DND-41 (cell line): ENCODE measurements around the gene EIPR1.

Source experiments
- ATAC-seq: fragments of 200-7000 bp; cut with Tn5 transposase; 3 replicates; pipeline ENCODE4 v1.9.1; 2021; ENCODE audit warnings: low read depth; ENCODE audit not compliant: insufficient read depth
- DNase-seq: peaks from one replicate; pipeline ENCODE4 v3.0.0-alpha.2; 2020
- H2AFZ ChIP-seq: 2 replicates; pipeline ENCODE4 v1.6.0; 2012; ENCODE audit warnings: low read depth, low read length
- H3K27ac ChIP-seq: 2 replicates; pipeline ENCODE4 v1.5.1; 2012; ENCODE audit warnings: low read length, inconsistent platforms
- H3K27me3 ChIP-seq: fragments of 200-600 bp; sonication (generic); 2 replicates; pipeline ENCODE4 v1.6.0; 2012; ENCODE audit warnings: low read length, mild to moderate bottlenecking, inconsistent platforms; ENCODE audit not compliant: insufficient read depth, poor library complexity
- H3K36me3 ChIP-seq: 2 replicates; pipeline ENCODE4 v1.5.1; 2012; ENCODE audit warnings: low read length, inconsistent platforms; ENCODE audit not compliant: insufficient read depth
- H3K4me1 ChIP-seq: 2 replicates; pipeline ENCODE4 v1.5.1; 2012; ENCODE audit warnings: mild to moderate bottlenecking, low read length; ENCODE audit not compliant: insufficient read depth
- H3K4me2 ChIP-seq: 2 replicates; pipeline ENCODE4 v1.6.0; 2012; ENCODE audit warnings: mild to moderate bottlenecking, moderate library complexity, low read length, inconsistent platforms; ENCODE audit not compliant: insufficient read depth
- H3K4me3 ChIP-seq, 2 experiments: fragments of 200-600 bp in 1 of 2; shearing (Covaris generic) in 1 of 2; 2 replicates each; pipeline ENCODE4 v1.5.1; 2012 to 2016; ENCODE audit warnings: inconsistent platforms in 2 of 2, low read length in 2 of 2, mild to moderate bottlenecking in 2 of 2, low read depth in 1 of 2, moderate library complexity in 1 of 2
- H3K79me2 ChIP-seq: 2 replicates; pipeline ENCODE4 v1.6.0; 2012; ENCODE audit warnings: low read length, inconsistent platforms; ENCODE audit not compliant: insufficient read depth
- H3K9ac ChIP-seq: 2 replicates; pipeline ENCODE4 v1.6.0; 2012; ENCODE audit warnings: low read depth, mild to moderate bottlenecking, inconsistent platforms, low read length, moderate library complexity
- H3K9me3 ChIP-seq: 2 replicates; pipeline ENCODE4 v1.5.1; 2012; ENCODE audit warnings: low read length, moderate library complexity, mild to moderate bottlenecking, inconsistent platforms; ENCODE audit not compliant: insufficient read depth, severe bottlenecking
- H4K20me1 ChIP-seq: 2 replicates; pipeline ENCODE4 v1.6.0; 2012; ENCODE audit warnings: low read length; ENCODE audit not compliant: insufficient read depth
- EZH2 ChIP-seq: IDR thresholded peaks from 3 replicates; pipeline ENCODE4 v1.6.1; 2012; ENCODE audit warnings: borderline replicate concordance, low read depth, mild to moderate bottlenecking, moderate library complexity, low read length, inconsistent platforms; ENCODE audit not compliant: severe bottlenecking
- TF ChIP-seq, protein P1 (sequence below): IDR thresholded peaks from 2 replicates; pipeline ENCODE4 v1.5.1; 2012; ENCODE audit warnings: borderline replicate concordance, low read length, moderate library complexity, mild to moderate bottlenecking; ENCODE audit not compliant: poor library complexity, severe bottlenecking; ENCODE audit errors: extremely low read depth

EIPR1 gene

DNA sequence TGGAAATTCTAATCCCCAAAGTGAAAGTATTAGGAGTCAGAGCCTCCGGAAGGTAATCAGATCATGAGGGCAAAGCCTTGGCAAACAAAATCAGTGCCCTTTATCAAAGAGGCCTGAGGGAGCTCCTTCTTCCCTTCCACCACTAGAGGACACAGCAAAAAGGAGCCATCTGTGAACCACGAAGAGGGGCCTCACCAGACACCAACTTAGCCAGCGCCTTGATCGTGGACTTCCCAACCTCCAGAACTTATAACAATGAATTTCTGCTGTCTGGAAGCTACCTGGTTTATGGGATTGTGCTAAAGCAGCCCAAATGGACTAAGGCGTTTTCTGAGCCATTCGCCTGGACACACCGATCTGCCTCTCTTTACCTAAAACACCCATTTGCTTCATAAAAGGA lies 133.1 kb downstream of the EIPR1 start:
- Histone ChIP-seq H3K4me2 (no peak overlapping the region), H3K9ac (no peak overlapping the region), H3K4me1 (peaks cover 16% of the 10 kb centered on the region), H4K20me1 (peaks cover 3% of the 10 kb centered on the region; the same call in 1 of the 2 replicates), H3K27me3 (peaks cover 9% of the 10 kb centered on the region), H3K9me3 (peaks cover 9% of the 10 kb centered on the region), H3K4me3 (no peak overlapping the region), H3K79me2 (no peaks in the 10 kb centered on the region), H3K36me3 (no peaks in the 10 kb centered on the region), H3K27ac (no peak overlapping the region), H2AFZ (no peak overlapping the region)
- TF ChIP-seq, protein P1, sequence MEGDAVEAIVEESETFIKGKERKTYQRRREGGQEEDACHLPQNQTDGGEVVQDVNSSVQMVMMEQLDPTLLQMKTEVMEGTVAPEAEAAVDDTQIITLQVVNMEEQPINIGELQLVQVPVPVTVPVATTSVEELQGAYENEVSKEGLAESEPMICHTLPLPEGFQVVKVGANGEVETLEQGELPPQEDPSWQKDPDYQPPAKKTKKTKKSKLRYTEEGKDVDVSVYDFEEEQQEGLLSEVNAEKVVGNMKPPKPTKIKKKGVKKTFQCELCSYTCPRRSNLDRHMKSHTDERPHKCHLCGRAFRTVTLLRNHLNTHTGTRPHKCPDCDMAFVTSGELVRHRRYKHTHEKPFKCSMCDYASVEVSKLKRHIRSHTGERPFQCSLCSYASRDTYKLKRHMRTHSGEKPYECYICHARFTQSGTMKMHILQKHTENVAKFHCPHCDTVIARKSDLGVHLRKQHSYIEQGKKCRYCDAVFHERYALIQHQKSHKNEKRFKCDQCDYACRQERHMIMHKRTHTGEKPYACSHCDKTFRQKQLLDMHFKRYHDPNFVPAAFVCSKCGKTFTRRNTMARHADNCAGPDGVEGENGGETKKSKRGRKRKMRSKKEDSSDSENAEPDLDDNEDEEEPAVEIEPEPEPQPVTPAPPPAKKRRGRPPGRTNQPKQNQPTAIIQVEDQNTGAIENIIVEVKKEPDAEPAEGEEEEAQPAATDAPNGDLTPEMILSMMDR: no peak
- TF ChIP-seq EZH2: no peak
- no peak for DNase-seq
- ATAC-seq: no peak

DNA sequence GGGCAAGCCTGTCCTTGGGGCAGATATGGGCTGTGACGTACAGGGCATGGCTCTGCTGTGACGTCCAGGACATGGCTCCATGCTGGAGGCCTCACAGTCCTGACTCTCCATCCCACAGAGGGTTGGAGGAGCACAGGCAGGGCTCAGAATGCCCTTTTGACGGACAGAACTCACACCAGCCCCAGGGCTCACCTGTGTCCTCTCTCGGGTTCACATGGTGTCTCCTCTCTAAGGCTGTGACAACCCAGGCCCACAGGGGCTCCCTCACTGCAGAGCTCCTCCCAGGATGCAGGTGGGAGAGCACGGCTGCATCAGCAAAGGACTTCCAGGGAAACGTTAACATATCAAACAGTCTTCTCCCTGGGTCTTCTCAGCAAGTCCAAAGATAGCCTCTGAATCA lies 133.8 kb downstream of the EIPR1 start:
- H3K4me3 ChIP-seq: no peak overlapping the region
- H3K79me2 ChIP-seq: no peaks in the 10 kb centered on the region
- no peak overlapping the region for H3K9ac ChIP-seq
- no peak overlapping the region for H3K4me2 ChIP-seq
- peaks cover 9% of the 10 kb centered on the region for H3K27me3 ChIP-seq
- ATAC-seq (no peak), DNase-seq (no peak)
- H2AFZ ChIP-seq: no peak overlapping the region
- TF ChIP-seq, protein P1: no peak
- TF ChIP-seq EZH2: no peak
- H3K4me1 ChIP-seq: peaks cover 16% of the 10 kb centered on the region
- H3K9me3 ChIP-seq: peaks cover 2% of the 10 kb centered on the region
- no peak overlapping the region for H3K27ac ChIP-seq
- peaks cover 7% of the 10 kb centered on the region; the same call in 1 of the 2 replicates for H4K20me1 ChIP-seq
- no peaks in the 10 kb centered on the region for H3K36me3 ChIP-seq

DNA sequence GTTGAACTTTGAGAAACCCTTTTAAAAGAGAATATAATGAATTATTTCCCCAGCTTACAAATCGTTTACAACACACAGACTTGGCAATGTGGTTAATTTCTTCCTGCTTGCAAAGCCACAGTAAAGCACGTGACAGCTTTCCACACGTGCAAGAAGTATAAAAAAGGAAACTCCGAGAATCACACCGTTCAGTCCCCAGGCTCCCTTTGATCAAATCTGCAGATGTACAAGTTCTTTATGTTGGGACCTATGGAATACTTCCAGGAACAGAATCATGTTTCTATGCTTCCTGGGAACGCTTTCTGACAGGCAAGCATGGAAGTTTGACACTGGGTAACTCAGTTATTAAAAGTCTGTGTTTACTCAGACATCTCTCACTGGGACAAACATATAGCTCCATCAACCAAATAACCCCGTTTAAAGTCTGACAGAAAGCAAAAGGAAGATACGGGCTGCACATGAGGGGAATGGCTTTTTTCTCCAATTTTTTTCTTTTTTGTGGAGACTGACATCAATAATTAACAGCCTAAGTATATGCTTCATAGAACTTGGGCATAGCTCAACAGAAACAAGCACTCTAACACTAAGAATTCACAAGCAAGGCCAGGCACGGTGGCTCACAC lies 134.8 kb downstream of the EIPR1 start:
- TF ChIP-seq EZH2: no peak
- TF ChIP-seq, protein P1: no peak
- Histone ChIP-seq H3K4me1 (peaks cover 16% of the 10 kb centered on the region), H3K79me2 (no peaks in the 10 kb centered on the region), H2AFZ (no peak overlapping the region), H4K20me1 (peaks cover 7% of the 10 kb centered on the region; the same call in 1 of the 2 replicates), H3K27me3 (peaks cover 9% of the 10 kb centered on the region), H3K9ac (no peak overlapping the region), H3K27ac (no peak overlapping the region), H3K4me3 (no peak overlapping the region), H3K4me2 (no peak overlapping the region), H3K36me3 (no peaks in the 10 kb centered on the region), H3K9me3 (no peaks in the 10 kb centered on the region)
- peak; percentile 50 for DNase-seq
- ATAC-seq: peak; percentile 99
